Choroid plexus epithelial cell (primary cell): Measurements from ENCODE around the gene TIGAR.

ENCODE experiments used
- DNase-seq: peaks from one replicate; pipeline ENCODE4 v3.0.0-alpha.2; 2010; ENCODE audit warnings: low read depth
- H3K4me3 ChIP-seq: 2 replicates; pipeline ENCODE4 v1.5.1; 2011; ENCODE audit warnings: low read depth, mild to moderate bottlenecking, control low read depth, low read length, moderate library complexity
- TF ChIP-seq, protein P1 (sequence below): conservative IDR thresholded peaks from 2 replicates; pipeline ENCODE4 v1.5.1; 2011; ENCODE audit warnings: low read depth, mild to moderate bottlenecking, control low read depth, inconsistent platforms, low read length, moderate library complexity

Gene TIGAR

DNA sequence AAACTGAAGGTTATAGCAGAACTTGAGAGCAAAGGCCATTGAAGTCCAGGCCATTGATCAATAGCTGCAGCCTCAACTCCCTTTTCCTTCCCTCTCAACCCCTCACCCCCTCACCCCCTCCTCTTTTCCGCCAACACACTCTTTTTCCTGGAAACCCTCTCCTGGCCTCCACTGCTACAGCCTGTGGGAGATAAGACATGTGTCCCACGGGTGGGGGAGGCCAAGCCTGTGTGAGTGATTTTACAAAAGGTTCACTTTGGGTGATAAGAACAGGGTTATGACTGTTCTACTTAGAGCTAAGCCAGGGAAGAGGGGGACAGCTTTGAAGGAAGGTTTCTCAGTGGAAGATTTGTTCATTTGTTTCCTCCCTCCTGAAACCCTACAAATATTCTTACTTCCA is 67.6 kb downstream of the TIGAR start:
- TF ChIP-seq, protein P1, sequence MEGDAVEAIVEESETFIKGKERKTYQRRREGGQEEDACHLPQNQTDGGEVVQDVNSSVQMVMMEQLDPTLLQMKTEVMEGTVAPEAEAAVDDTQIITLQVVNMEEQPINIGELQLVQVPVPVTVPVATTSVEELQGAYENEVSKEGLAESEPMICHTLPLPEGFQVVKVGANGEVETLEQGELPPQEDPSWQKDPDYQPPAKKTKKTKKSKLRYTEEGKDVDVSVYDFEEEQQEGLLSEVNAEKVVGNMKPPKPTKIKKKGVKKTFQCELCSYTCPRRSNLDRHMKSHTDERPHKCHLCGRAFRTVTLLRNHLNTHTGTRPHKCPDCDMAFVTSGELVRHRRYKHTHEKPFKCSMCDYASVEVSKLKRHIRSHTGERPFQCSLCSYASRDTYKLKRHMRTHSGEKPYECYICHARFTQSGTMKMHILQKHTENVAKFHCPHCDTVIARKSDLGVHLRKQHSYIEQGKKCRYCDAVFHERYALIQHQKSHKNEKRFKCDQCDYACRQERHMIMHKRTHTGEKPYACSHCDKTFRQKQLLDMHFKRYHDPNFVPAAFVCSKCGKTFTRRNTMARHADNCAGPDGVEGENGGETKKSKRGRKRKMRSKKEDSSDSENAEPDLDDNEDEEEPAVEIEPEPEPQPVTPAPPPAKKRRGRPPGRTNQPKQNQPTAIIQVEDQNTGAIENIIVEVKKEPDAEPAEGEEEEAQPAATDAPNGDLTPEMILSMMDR: no peak
- no peak overlapping the region for H3K4me3 ChIP-seq
- DNase-seq: no peak

DNA sequence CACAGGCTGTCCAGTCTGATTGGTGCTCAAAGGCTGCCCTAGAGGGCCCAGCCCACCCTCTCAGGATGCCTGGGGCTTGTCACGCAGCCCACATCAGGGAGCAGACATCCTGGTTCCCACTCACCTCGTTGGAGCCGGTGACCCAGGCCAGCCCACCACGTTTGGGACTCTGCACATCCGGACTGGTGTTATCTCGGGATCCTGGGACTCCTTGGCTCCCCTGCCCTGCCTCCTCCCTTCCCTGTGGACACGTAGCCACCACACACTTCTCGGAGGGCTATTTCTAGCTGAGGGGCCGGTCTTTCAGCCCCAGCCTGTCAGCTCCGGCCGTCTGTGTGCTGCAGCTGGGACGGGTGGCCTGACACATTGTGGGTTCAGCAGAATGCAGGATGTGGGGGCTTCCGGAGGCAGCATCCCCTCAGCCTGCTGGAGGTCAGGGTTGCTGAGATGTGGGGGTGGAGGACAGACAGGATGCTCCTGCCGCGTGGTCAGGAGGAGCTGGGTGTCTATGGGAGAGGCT is 71.3 kb downstream of the TIGAR start:
- DNase-seq: no peak
- no peak overlapping the region for H3K4me3 ChIP-seq
- TF ChIP-seq, protein P1: no peak

DNA sequence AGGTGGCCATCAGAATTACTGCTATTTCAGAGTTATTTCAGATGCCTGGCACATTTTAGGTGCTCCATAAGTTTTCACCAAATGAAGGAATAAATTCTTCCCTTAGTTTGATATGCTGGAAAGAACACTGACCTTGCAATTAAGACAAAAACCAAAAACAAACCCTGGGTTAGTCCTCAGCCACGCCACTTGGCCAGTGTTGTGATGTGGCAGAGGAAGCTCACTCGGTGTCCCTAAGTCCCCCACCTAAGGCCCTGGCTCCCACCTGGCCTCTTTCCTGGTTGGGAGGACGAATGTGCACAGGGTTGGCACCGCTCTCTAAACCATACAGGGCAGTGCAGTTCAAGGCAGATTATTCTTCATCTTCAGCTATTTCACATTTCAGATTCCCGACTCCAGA is 72.2 kb downstream of the TIGAR start:
- no peak overlapping the region for H3K4me3 ChIP-seq
- TF ChIP-seq, protein P1: no peak
- no peak for DNase-seq

DNA sequence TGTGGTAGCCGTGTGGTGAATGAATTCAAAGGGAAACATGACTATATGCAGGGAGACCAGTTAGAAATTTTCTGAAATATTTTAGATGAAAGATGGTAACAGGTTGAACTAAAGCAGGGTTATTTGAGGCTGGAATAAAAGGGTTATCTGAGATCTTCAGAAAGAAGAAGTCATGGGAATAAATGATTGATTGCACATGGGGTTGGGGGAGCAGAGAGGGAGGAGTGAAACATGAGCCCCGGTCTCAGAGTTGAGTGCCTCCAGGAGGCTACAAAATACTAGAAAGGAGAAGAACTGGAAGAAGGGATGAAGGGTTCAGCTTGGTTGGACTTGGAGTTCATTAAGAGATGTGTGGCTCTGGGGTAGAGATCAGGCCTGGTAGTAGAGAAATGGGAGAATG is 74.8 kb downstream of the TIGAR start:
- no peak overlapping the region for H3K4me3 ChIP-seq
- TF ChIP-seq, protein P1: no peak
- DNase-seq: no peak

DNA sequence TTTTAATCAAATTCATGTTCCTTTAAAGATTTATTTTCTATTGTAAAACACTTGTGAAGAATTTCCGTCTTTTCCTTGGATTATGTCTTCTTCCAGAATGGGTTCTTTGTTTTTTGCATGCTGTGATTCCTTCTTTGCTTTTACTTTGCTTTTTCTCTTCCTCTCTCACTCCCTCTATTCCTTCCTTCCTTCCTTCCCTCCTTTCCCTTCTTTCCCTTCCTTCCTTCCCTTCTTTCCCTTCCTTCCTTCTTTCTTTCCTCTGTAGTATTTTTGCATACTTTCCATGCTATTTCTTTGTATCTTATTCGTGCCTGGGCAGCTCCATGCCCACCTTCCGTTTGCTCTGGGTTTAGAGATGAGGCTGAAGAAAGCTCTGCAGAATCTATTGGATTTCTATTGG is 80.1 kb downstream of the TIGAR start:
- TF ChIP-seq, protein P1: no peak
- DNase-seq: no peak
- H3K4me3 ChIP-seq: no peak overlapping the region

DNA sequence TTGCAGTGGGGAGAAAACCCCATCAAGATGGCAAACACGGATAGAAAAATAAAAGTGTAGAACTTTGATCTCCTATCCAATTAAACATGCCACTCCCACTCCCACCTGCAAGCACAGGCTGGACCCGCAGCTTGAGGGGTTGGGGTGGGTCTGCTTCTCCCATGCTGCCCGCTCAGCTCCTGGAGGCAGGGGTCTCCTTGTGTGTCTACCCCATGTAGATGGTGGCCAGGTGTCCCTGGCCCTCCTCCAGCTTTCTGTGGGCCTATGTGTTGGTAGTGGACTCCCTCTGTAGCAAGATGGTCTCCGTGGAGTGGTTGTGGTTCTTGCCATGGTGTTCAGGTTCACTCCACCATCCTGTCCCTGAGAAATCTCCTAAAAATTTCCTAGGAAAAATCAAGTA is 82.0 kb downstream of the TIGAR start:
- H3K4me3 ChIP-seq: no peak overlapping the region
- no peak for DNase-seq
- TF ChIP-seq, protein P1: no peak
